SHP77 (cell line): Measurements from ENCODE around the gene COPZ1.
A peak's percentile ranks its signal among the peaks of the same experiment; 100 is the strongest.
"Not testable (repeated sequence)": the region's sequence is repeated elsewhere in the genome, so short reads cannot be mapped to it uniquely, and the experiment has no call there.

Experiments
- DNase-seq, 2 experiments: peaks; one replicate each; lab custom pipeline; 2025; lab: John Stamatoyannopoulos, UW

The COPZ1 gene

GRCh38 chr12:54337280-54337842 lies 12.4 kb downstream of the COPZ1 start:
- DNase-seq, result peak in 1 of 2 experiments; percentile 7

GRCh38 chr12:54337854-54338650 lies 13.1 kb downstream of the COPZ1 start:
- DNase-seq, result no peak

GRCh38 chr12:54338698-54339296 lies 13.9 kb downstream of the COPZ1 start:
- DNase-seq, result no peak

GRCh38 chr12:54340846-54341245 lies 15.9 kb downstream of the COPZ1 start:
- no peak for DNase-seq

GRCh38 chr12:54341378-54342300 lies 16.7 kb downstream of the COPZ1 start:
- no peak for DNase-seq

GRCh38 chr12:54349036-54349435 lies 24.1 kb downstream of the COPZ1 start:
- no peak for DNase-seq

- no peak for DNase-seq
Observed at GRCh38 chr12:54349679-54350078, 24.7 kb downstream of the COPZ1 start.

- DNase-seq, result no peak
Observed at GRCh38 chr12:54350743-54351142, 25.8 kb downstream of the COPZ1 start.

GRCh38 chr12:54351341-54351740 lies 26.4 kb downstream of the COPZ1 start:
- no peak for DNase-seq

- peak; percentile 66 to 69 for DNase-seq
Observed at GRCh38 chr12:54352022-54352531, 27.1 kb downstream of the COPZ1 start.

GRCh38 chr12:54352891-54353874 lies 28.3 kb downstream of the COPZ1 start:
- DNase-seq, result peak; percentile 35 to 39

GRCh38 chr12:54354271-54354670 lies 29.3 kb downstream of the COPZ1 start:
- not testable (repeated sequence) for DNase-seq

- no peak for DNase-seq
Observed at GRCh38 chr12:54355104-54355815, 30.3 kb downstream of the COPZ1 start.

GRCh38 chr12:54356228-54356627 lies 31.3 kb downstream of the COPZ1 start:
- no peak for DNase-seq

GRCh38 chr12:54356951-54357356 lies 32.0 kb downstream of the COPZ1 start:
- DNase-seq, result peak in 1 of 2 experiments; percentile 37

GRCh38 chr12:54357506-54358190 lies 32.7 kb downstream of the COPZ1 start:
- no peak for DNase-seq

GRCh38 chr12:54358191-54358944 lies 33.4 kb downstream of the COPZ1 start:
- DNase-seq, result peak in 1 of 2 experiments; percentile 12

- DNase-seq, result peak; percentile 98 to 99
Observed at GRCh38 chr12:54358945-54359761, 34.2 kb downstream of the COPZ1 start.
